Measurements from ENCODE around the gene OXT. TPM values are rescaled to one million over a fixed set of nuclear protein-coding genes. Genes with fewer than 3 reads are reported as not detected.

Gene OXT
- total RNA-seq, 1 donor from 2014 or later: not detected

- H3K4me1 Mint-ChIP-seq (ENCODE audit: low read depth): peaks cover 23% of the 10 kb centered on the region
- peaks cover 18% of the 10 kb centered on the region for H3K36me3 Mint-ChIP-seq (ENCODE audit: low read depth)
- no peaks in the 10 kb centered on the region for H3K27me3 Mint-ChIP-seq (ENCODE audit: low read depth)
- no peaks in the 10 kb centered on the region for H3K9me3 Mint-ChIP-seq (ENCODE audit: low read depth)
- DNase-seq (ENCODE audit: low spot score): no peak
- peak overlapping the region; percentile 55 for H3K27ac Mint-ChIP-seq (ENCODE audit: unreplicated experiment)
- H3K4me3 Mint-ChIP-seq (ENCODE audit: unreplicated experiment): no peak overlapping the region
- no peak for TF ChIP-seq CTCF (IDR thresholded peaks at IDR 0.05)
These were observed 29.5 kb upstream of the OXT start for GRCh38 chr20:3041854-3042409.

- no peak for DNase-seq (ENCODE audit: low spot score)
- no peaks in the 10 kb centered on the region for H3K27me3 Mint-ChIP-seq (ENCODE audit: low read depth)
- no peak overlapping the region for H3K4me3 Mint-ChIP-seq (ENCODE audit: unreplicated experiment)
- H3K9me3 Mint-ChIP-seq (ENCODE audit: low read depth): no peaks in the 10 kb centered on the region
- H3K36me3 Mint-ChIP-seq (ENCODE audit: low read depth): peaks cover 17% of the 10 kb centered on the region
- peaks cover 28% of the 10 kb centered on the region for H3K4me1 Mint-ChIP-seq (ENCODE audit: low read depth)
- peak overlapping the region; percentile 41 for H3K27ac Mint-ChIP-seq (ENCODE audit: unreplicated experiment)
- TF ChIP-seq CTCF (IDR thresholded peaks at IDR 0.05): no peak
These were observed 28.8 kb upstream of the OXT start for GRCh38 chr20:3042625-3043024.

GRCh38 chr20:3043322-3043721 lies 28.1 kb upstream of the OXT start, which contains the start of gene GNRH2:
GNRH2 (plus strand) TSS chr20:3043622; CDS start chr20:3044415, 793 bp downstream.
- Mint-ChIP-seq H3K4me1 (ENCODE audit: low read depth) (peaks cover 28% of the 10 kb centered on the region), H3K4me3 (ENCODE audit: unreplicated experiment) (no peak within 1 kb of the TSS), H3K27me3 (ENCODE audit: low read depth) (no peaks in the 10 kb centered on the region), H3K36me3 (ENCODE audit: low read depth) (peaks cover 16% of the 10 kb centered on the region), H3K27ac (ENCODE audit: unreplicated experiment) (peak within 1 kb of the TSS; percentile 41), H3K9me3 (ENCODE audit: low read depth) (no peaks in the 10 kb centered on the region)
- TF ChIP-seq CTCF (IDR thresholded peaks at IDR 0.05): no peak
- DNase-seq (ENCODE audit: low spot score): no peak

- no peaks in the 10 kb centered on the region for H3K27me3 Mint-ChIP-seq (ENCODE audit: low read depth)
- no peak overlapping the region for H3K27ac Mint-ChIP-seq (ENCODE audit: unreplicated experiment)
These were observed 27.0 kb upstream of the OXT start for GRCh38 chr20:3044336-3044965.

More at GRCh38 chr20:3044336-3044965, 27.0 kb upstream of the OXT start:
- H3K36me3 Mint-ChIP-seq (ENCODE audit: low read depth): peaks cover 18% of the 10 kb centered on the region
- no peak for DNase-seq (ENCODE audit: low spot score)
- TF ChIP-seq CTCF (IDR thresholded peaks at IDR 0.05): no peak
- no peak overlapping the region for H3K4me3 Mint-ChIP-seq (ENCODE audit: unreplicated experiment)
- peaks cover 28% of the 10 kb centered on the region for H3K4me1 Mint-ChIP-seq (ENCODE audit: low read depth)
- H3K9me3 Mint-ChIP-seq (ENCODE audit: low read depth): no peaks in the 10 kb centered on the region
